HTR-8/SVneo (cell line): ENCODE results near the gene SRF.
A peak's percentile ranks its signal among the peaks of the same experiment; 100 is the strongest.

Experiments used
- DNase-seq: peaks from one replicate; pipeline ENCODE4 v3.0.0; 2011; ENCODE audit warnings: low spot score, mixed read lengths; ENCODE audit not compliant: insufficient read length
- FAIRE-seq: peaks from 2 replicates; lab custom pipeline; 2011; peaks lifted over from hg19 to GRCh38; lab: Jason Lieb, UNC

Gene SRF

GRCh38 chr6:43180985-43181384, 9.9 kb downstream of the SRF start:
- DNase-seq (no peak), FAIRE-seq (no peak)

DNA sequence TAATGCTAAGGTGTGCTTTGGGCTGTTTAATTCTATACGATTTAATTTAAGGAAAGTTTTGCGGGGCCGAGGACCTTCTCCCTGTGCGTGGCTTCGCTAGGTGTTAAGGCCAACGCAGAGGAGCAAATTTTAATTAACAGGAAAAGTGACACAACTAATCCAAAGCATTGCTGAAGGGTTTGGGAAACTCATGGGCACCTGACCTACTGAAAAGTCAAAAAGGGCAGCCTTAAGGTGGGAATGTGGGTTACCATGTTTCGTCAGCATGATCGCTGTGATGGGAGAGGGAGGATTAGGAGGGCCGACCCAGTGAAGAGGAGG, 10.5 kb downstream of the SRF start:
- DNase-seq (no peak), FAIRE-seq (no peak)

- DNase-seq, result no peak
- no peak for FAIRE-seq
Observed at GRCh38 chr6:43181942-43182860, 11.1 kb downstream of the SRF start, which contains the start of gene CUL9. TSS of gene CUL9 (plus strand) at chr6:43182196. CDS start at chr6:43184311, 2,115 bp downstream.

- FAIRE-seq (no peak), DNase-seq (no peak)
Observed at GRCh38 chr6:43183441-43183840, 12.4 kb downstream of the SRF start.

GRCh38 chr6:43184268-43184985, 13.4 kb downstream of the SRF start:
- FAIRE-seq (no peak), DNase-seq (no peak)

- DNase-seq (no peak), FAIRE-seq (no peak)
Observed at GRCh38 chr6:43185391-43185985, 14.4 kb downstream of the SRF start.

DNA sequence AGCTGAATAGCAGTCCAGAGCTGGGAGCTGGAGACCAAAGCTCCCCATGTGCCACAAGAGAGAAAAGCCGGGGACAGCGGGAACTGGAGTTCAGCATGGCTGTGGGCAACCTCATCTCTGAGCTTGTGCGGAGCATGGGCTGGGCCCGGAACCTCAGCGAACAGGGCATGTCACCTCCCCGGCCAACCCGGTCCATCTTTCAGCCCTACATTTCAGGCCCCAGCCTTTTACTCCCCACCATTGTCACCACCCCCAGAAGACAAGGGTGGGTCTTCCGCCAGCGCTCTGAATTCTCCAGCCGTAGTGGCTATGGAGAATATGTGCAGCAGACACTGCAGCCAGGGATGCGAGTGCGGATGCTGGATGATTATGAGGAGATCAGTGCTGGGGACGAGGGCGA, 14.9 kb downstream of the SRF start:
- DNase-seq (no peak), FAIRE-seq (no peak)

GRCh38 chr6:43186706-43187105, 15.6 kb downstream of the SRF start:
- DNase-seq, result no peak
- FAIRE-seq, result no peak

DNA sequence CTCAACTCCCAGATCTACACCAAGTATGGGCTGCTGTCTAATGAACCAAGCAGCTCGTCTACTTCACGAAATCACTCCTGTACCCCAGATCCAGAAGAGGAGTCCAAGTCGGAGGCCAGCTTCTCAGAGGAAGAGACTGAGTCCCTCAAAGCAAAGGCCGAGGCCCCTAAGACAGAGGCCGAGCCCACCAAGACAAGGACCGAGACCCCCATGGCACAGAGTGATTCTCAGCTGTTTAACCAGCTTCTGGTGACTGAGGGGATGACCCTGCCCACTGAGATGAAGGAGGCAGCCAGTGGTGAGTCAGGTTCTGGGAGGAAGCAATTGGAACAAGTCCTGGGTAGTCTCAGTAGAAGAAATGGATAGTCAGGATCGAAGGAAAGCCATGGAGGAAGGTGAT, 16.8 kb downstream of the SRF start:
- FAIRE-seq, result no peak
- no peak for DNase-seq

- FAIRE-seq (no peak), DNase-seq (no peak)
Observed at GRCh38 chr6:43188426-43188825, 17.4 kb downstream of the SRF start.

DNA sequence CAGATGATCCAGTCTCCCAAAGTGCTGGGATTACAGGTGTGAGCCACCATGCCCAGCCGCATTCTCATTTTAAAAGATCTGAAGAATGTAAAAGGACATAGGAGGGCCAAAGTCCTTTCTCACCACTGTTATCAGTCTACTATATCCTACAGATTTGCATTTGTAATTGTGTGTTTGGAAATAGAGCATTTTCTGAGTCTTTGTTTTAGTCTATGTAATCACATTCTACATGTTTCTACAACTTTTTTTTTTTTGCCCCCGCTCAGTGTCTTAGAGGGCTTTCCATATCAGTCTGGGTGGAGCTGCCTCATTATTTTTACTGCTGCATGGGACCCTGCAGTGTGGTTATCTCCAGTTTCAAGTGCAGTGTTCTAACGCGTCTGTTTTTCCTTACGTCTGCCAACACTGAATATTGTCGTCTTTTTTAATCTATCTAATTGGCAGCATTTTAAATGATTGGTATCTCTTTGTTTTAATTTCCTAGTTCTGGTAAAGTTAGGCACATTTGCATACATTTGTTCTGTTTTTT, 18.8 kb downstream of the SRF start:
- FAIRE-seq, result no peak
- no peak for DNase-seq

GRCh38 chr6:43192911-43193310, 21.8 kb downstream of the SRF start:
- DNase-seq, result no peak
- FAIRE-seq, result no peak

- FAIRE-seq, result no peak
- no peak for DNase-seq
Observed at GRCh38 chr6:43193929-43194328, 22.9 kb downstream of the SRF start.

- no peak for FAIRE-seq
Observed at GRCh38 chr6:43196337-43196736, 25.3 kb downstream of the SRF start.

DNA sequence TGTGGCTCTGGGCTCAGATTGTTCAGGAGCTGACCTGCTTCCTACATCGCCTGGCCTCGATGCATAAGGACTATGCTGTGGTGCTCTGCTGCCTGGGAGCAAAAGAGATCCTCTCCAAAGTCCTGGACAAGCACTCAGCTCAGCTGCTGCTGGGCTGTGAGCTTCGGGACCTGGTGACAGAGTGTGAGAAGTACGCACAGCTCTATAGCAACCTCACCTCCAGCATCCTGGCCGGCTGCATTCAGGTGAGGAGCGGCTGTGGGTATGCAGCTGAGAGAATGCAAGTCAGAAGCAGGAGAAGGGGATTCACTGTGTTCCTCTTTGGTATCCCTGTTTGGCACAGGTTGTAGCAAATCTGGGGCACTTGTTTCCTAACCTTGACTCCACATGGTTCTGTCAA, 28.8 kb downstream of the SRF start:
- DNase-seq (no peak), FAIRE-seq (no peak)

More at GRCh38 chr6:43196337-43196736, 25.3 kb downstream of the SRF start:
- DNase-seq, result no peak

DNA sequence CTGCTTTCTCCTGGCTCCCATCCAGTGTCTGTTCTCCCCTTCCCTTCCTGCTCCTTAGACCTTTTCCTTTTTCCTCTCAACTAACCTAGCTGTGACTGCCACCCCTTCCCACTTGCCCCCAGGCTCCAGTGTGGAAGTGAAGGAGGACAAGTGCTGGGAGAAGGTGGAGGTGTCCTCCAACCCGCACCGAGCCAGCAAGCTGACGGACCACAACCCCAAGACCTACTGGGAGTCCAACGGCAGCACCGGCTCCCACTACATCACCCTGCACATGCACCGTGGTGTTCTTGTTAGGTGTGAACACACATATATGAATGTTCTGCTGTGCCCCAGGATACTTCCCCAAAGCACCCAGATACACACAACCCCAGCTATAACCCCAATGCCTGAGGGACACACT, 29.5 kb downstream of the SRF start:
- FAIRE-seq (peak; percentile 46), DNase-seq (no peak)

DNA sequence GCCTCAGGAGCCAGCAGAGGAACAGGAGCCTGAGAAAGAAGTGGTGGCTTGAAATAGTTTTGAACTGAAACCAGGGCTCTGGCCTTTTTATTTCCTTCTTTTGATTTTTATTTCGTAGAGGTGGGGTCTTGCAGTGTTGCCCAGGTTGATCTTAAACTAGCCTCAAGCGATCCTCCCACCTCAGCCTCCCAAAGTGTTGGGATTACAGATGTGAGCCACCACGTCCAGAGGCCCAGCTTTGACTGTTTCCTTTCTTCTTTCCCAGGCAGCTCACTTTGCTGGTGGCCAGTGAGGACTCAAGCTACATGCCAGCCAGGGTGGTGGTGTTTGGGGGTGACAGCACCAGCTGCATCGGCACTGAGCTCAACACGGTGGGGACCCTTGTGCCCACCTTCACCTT, 31.4 kb downstream of the SRF start:
- no peak for DNase-seq
- no peak for FAIRE-seq

DNA sequence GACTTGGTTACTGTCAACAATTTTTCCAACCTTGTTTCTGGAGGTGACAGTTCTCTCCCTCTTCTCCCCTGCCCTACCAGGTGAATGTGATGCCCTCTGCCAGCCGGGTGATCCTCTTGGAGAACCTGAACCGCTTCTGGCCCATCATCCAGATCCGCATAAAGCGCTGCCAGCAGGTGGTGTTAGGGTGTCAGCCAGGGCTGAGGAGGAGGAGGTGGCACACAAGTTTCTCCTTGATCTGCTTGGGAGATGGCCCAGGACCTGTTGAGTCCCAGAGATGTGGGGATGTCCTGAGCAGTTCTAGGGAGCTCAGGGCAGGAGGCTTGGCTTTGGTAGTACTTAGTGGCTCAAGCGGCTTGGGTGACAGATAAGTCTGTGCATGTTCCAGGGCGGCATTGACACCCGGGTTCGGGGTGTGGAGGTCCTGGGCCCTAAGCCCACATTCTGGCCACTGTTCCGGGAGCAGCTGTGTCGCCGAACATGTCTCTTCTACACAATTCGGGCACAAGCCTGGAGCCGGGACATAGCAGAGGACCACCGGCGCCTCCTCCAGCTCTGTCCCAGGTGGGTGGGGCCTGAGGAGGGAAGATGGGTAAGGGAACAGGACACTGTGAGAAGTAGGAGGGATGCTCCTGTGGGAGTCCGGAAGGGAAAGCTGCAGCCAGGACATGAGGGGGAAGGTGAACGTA, 32.1 kb downstream of the SRF start:
- no peak for FAIRE-seq

DNA sequence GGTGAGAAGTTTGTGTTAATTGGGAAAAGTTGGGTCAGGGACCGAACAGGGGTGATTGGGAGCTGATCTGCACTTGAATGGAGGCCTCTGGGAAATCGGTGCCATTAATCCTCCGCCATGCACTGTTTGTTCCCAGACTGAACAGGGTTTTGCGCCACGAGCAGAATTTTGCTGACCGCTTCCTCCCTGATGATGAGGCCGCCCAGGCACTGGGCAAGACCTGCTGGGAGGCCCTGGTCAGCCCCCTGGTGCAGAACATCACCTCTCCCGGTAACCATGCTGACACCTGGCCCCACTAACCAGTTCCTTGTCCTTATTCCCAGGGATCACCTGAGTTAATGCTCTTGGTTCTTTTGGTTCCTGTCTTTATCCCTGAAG, 32.6 kb downstream of the SRF start:
- DNase-seq (no peak), FAIRE-seq (no peak)

More for the DNA sequence above, 32.1 kb downstream of the SRF start:
- DNase-seq, result no peak
